GM12874 (cell line): Measurements from ENCODE around the gene SLC4A8.

Experiments used
- TF ChIP-seq, protein P1 (sequence below): IDR thresholded peaks from 2 replicates; pipeline ENCODE4 v1.5.1; 2011; ENCODE audit warnings: low read depth, mild to moderate bottlenecking, control low read depth, low read length, moderate library complexity; ENCODE audit not compliant: insufficient read depth

Gene SLC4A8

DNA sequence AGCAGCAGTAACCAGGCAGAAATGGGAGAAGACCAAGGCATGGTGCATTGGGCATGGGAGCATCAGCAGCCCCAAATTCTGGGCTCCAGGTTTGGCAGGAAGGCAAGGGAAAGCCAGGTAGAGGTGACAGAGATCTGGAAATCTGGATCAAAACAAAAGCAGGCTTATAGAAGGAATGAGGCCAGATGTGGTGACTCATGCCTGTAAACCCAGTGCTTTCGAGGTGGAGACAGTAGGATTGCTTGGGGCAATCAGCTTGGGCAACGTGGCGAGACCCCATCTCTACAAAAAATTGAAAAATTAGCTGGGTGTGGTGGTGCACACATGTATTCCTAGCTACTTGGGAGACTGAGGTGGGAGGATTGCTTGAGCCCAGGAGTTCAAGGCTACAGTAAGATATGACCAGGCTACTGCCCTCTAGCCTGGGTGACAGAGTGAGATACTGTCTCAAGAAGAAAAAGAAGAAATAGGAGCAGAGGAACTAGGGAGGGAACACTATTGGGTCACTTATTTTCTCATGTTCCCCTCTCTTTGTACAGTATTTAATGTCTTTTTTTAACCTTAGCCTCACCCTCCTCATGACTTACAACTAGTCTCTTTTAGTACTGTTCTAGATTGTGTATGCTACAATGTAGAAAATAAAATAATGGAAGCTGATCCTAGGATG lies 25.1 kb downstream of the SLC4A8 start:
- TF ChIP-seq, protein P1, sequence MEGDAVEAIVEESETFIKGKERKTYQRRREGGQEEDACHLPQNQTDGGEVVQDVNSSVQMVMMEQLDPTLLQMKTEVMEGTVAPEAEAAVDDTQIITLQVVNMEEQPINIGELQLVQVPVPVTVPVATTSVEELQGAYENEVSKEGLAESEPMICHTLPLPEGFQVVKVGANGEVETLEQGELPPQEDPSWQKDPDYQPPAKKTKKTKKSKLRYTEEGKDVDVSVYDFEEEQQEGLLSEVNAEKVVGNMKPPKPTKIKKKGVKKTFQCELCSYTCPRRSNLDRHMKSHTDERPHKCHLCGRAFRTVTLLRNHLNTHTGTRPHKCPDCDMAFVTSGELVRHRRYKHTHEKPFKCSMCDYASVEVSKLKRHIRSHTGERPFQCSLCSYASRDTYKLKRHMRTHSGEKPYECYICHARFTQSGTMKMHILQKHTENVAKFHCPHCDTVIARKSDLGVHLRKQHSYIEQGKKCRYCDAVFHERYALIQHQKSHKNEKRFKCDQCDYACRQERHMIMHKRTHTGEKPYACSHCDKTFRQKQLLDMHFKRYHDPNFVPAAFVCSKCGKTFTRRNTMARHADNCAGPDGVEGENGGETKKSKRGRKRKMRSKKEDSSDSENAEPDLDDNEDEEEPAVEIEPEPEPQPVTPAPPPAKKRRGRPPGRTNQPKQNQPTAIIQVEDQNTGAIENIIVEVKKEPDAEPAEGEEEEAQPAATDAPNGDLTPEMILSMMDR = no peak

DNA sequence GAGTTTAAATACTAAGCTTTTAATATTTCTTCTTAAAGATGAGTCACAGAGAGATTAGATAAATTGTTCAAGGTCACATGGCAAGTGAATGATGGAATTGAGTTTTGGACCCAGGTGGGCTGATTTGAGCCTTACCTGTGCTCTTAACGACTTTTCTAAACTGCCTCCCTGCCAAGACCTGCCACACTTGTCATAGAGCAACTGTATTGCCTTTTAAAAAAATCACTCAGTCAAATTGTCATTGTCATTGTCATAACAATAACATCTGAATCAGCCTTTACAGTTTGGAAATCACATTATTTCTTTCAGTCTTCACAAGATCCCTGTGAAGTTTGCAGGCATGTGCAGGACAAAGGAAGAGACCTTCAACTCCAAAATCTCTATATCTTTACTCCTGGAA lies 25.7 kb downstream of the SLC4A8 start:
- TF ChIP-seq, protein P1 = no peak

DNA sequence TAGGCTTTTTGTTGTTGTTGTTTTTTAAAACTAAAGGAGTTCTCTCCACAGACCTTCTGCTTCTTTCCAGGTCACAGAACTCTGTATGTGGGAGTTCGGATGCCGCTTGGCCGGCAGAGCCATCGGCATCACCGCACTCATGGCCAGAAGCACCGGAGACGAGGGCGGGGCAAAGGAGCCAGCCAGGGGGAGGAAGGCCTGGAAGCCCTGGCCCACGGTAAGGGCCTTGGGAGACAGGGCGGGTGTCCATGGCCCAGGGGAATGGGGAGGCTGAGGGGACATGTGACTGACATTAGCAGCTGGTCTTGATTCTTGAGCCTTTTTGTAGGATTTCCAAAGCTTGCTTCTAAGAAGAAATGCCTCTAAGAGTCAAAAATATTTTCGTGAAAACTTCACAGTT lies 26.2 kb downstream of the SLC4A8 start:
- TF ChIP-seq, protein P1 = no peak

DNA sequence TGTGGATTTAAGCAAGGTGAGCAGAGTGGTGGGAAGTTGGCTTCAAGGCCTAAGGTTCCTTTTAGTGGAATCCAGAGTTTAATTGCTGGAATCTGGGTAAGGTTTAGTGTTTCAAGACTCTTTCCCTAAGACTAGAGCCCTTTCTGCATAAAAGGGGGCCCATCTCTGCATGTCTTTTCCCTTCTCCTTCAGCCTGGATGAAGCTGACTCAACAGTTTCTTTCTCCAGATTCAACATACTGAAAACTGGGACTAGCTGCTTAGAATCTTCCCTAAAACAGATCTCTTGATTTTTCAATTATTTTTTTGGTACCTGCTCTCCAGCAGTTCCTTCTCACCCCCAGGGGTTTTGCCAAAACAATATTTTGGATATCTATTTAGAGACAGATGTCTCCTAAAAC lies 34.0 kb downstream of the SLC4A8 start:
- TF ChIP-seq, protein P1 = no peak

DNA sequence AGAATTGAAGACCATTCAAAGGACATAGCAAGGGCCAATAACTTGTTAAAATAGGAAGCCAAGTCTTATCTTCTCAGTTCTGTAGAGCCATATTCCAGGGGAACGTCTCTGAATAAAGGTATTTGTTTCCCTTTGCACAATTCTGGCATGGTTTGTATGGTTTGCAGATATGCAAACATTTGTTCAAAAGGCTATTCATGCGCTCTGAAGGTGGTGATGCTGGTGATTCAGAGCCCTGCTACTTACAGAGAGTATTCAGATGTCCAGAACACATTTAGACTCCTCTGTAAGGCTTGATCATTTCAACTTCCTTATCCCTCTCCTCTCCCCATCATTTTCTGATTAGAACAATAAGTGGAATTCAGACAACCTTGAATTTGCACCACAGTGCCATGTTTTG lies 35.9 kb downstream of the SLC4A8 start:
- TF ChIP-seq, protein P1 = no peak

DNA sequence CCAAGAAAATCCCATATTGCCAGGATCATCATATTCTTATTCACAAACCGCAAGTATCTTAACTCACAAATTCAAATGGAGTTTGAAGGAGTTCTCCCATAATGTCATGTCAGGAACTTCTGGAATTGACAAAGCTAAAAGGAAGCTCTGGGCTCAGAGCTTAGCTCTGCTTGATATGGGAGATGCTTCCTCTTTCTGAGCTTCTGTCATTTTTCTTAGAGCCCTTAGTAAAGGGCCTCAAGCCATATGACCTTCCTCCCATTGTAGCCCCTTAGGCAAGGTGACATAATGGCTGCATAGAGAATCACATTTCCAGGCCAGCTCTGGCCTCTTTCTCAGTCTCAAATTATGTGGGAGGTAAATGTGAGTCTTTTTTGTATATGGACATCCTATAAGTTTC lies 40.9 kb downstream of the SLC4A8 start:
- TF ChIP-seq, protein P1 = no peak

DNA sequence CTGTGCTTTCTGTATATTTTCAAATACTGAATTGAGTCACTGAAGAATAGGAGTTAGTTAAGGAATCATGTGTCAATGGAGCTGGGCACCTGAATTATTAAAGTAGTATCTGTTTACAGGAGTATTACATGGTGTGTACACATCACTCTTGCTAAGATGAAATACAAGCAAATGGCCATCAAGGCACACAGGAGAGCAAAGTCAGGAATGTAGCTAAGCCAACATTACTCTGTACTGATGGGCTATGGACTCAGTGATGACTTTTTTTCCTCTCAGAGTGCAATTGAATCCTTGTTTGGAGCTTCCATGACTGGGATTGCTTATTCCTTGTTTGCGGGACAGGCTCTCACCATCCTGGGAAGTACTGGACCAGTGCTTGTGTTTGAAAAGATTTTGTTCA lies 45.5 kb downstream of the SLC4A8 start:
- TF ChIP-seq, protein P1 = no peak
